T-helper 2 cell treated with Interferon-gamma antibody and Interleukin-4, amounts not matched to agents 100 ng/mL and 5 ng/mL, for 36 hours (primary cell): ENCODE measurements around the gene L3MBTL4. TPM values are rescaled to one million over a fixed set of nuclear protein-coding genes. Genes with fewer than 3 reads are reported as not detected.

Experiments
- intact Hi-C: fragments of 100-400 bp; cut with micrococcal nuclease; formaldehyde crosslinking; loops from one replicate; pipeline ENCODE4 v1.15.1; 2023
- total RNA-seq: library from RNA; stranded (reverse); gene quantifications from 2 replicates; pipeline ENCODE4 v1.2.3, GENCODE V29; 2022

The L3MBTL4 gene
- total RNA-seq, 1 donor from 2014 or later = 0.57 TPM

DNA sequence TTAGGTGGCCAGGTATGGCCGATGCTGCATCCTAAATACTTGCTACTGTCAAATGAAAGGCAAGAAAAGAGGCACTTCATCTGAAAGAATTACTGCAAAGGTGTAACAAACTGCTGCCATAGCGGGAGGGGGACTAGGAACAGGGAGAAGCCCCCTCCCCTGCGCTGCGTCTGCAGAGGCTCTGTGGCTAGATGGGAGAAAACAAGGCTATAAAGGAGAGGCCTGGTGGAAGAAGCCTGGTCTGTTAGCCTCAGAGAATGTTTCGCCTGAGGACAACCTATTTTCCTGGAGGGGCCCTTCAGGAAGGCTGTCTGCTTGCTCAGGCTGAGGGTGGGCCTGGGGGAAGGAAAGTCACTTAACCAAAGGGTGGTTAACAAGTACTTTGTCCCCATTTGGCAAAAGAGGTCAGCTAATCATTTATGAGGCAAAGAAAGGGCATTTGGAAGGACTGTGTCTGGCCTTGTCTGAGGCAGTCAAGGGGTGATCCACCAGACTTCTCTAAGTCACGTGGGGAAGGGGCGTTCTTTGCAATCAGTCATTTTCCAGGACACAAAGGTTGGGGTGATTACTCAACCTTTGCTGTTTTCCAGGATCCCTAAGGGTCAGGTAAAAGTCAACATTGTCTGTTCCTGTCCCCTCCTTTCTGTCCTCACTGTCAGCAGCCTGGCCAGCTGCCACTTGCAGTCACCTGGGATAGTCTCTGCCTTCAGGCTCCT lies 416.4 kb downstream of the L3MBTL4 start:
- intact Hi-C loops = no loop called here

DNA sequence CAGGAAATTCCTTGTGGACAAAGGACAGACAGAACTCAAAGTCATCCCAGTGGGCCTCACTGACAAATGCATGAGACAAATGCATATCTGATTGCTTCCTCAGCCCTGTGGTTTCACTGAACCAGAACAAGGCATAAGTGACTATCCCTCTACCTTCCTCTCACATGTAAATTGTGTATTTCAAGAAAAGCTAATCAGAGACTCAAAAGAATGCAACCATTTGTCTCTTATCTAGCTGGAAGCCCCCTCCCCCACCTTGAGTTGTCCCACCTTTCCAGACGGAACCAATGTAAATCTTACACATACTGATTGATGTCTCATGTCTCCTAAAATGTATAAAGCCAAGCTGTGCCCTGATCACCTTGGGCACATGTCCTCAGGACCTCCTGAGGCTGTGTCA lies 417.4 kb downstream of the L3MBTL4 start:
- intact Hi-C loops = no loop called here

DNA sequence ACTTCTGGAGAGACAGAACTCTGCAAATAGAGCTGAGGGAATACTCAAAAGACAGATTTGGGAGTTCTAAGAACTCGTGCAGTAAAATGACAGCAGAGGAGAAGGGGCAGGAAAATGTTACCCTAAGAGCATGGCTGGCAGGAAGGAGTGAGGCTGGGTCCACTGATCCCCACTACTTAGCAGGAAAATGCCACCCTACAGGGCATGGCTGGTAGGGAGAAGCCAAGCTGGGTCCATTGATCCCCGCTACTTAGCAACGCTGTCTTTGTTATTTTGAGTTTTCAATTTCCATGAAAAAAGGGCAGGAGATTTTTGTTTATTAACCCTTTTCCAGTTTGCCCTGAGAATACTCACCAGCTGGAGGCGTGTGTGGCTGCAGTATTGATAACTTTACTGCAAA lies 419.1 kb downstream of the L3MBTL4 start:
- intact Hi-C loops = no loop called here

DNA sequence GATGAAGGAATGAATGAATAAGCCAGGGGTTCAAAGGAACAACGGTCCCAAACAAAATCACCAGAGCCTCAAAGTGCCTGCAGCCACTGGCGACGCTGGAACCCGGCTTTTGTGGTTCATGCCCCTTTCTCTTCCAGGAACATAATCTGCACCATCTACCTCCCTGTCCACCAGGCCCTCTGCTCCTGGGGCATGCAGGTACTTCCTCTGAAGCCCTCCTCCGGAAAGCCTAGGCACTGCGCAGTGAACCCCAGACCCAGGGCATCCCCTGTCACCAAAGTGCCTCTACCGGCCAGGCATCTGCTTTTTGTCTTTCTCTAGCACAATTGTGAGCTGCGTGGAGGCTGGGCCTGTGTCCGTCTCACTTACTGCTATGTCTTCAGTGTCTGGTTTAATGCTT lies 420.8 kb downstream of the L3MBTL4 start:
- intact Hi-C loops = no loop called here

DNA sequence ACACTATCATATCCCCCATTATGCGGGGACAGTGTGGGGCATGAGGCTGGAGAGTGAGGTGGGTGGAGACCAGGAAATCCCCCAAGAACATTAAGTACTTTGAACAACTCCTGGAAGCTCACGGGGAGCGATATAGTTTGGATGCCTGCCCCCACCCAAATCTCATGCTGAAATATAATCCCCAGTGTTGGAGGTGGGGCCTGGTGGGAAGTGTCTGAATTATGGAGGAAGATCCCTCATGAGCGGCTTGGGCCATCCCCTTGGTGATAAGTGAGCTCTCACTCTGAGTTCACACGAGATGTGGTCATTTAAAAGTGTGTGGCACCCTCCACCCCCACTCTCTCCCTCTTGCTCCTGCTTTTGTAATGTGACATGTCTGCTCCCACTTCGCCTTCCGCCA lies 422.3 kb downstream of the L3MBTL4 start:
- intact Hi-C loops = no loop called here

DNA sequence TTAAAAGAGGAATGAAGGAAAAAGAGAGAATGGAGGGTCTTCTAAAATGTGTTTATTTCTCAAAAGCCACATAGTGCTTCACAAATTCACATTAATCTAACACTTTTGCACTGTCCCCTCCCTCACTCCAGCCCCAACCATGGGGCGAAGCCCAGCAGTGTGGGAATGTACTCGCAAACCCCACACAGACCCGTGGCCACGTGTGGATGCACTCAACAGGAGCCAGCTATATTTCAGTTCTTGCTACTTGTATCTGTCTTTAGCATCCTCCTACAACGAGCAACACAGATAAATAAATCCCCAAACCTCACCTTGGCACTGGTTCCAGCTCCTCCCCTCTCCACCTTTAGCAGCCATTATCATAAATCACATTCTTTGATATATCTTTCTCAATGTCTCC lies 427.5 kb downstream of the L3MBTL4 start:
- intact Hi-C loops = no loop called here

DNA sequence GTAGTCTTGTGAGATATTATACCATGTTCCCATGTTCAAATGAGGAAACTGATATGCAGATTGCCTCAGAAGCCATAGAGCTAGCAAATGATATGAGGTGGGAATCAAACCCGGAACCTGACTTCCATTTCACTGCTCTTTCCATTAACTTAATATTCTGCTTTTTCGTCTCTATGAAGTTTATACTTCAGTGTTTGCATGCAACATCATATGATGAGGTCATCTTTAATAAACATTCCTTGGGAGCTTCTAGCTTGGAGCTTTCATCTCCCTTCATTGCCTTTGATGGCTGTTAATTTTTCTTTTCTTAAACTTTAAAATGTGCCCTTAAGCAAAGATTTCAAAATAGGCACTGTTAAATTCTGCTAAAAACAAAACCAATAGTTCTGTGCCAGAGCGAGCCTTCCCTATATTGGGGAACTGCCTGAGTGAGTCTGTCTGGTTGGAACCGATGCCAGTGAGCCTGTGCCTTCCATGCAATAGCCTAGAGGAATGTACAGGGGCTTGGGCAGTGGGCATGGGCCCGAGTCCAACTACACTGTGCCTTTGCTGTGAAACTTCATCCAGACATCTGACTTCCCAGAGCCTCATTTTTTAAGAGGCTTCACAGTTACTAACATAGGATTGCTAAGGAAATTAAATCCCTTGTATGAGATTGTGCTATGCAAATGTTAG lies 428.3 kb downstream of the L3MBTL4 start:
- intact Hi-C loops = no loop called here

DNA sequence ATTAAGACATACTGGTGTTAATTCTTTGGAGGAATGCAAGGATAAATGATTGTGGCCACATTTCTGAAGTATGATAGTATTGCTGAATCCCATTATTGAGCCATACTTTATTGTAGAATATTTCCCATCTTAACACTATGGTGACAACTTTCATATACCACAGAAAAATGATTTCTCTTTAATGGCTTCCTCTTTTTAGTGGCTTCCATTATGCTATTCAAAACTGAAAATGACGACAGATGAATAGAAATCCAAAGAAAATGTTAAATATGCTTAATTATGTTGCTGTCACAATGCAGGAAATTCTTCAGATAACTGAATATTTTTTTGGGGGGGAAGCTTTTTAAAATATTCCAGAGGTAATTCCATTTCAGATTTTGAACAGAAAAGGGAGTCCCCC lies 430.5 kb downstream of the L3MBTL4 start:
- intact Hi-C loops = no loop called here

DNA sequence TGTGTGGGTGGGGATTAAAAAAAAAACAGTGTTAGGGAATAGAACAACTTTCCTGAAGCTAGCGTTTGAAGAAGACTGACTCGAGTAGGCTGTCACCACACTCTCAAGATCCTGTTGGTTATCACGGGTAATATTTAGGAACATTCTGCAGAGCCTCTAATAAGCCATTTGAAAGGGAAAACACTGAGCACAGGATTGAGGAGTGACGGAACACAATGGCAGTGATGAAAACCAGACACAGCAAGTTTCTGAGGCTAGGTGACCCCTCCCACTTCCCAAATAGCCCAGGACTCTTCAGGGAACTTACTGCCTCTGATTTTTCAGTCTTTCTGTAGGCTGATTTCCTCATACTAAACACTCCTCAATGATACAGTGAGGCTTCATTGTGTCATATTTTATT lies 431.2 kb downstream of the L3MBTL4 start:
- intact Hi-C loops = no loop called here

DNA sequence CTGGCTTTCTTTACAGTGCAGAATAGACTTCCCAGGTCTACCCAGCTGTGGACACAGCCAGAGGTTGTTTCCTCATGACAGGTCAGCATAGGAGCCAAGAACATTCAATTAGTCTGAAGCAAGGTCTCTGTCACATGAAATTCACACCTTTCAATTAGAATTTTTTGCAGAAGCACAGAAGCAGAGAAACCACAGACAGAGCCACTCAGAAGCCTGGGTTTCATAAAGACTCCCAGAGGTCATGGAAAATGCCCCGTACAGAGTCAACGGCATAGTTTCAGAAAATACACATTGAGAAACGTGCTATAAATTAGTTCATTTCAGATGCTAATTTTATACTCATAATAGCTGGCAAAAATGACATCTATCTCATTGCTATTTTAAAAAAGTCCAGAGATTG lies 432.4 kb downstream of the L3MBTL4 start:
- intact Hi-C loops = no loop called here

DNA sequence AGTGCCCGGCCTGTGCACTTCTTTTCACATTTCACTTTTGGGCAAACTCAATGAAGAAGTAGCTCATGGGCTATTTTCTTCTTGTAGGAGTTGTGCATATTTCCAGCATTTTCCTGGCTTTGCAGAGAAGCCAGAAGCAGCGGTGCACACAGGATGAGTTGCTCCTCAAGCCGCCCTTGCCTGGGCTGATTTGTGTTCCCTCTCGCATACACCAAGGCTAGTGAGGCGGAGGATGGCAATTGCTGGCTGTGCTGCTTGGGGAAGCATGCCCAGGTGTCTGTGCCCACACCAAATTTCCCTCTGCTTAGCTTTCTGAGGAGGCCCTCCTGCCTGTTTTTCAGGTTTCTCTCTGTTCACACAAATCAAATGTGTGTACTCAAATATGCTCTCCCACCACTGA lies 434.0 kb downstream of the L3MBTL4 start:
- intact Hi-C loops = no loop called here

DNA sequence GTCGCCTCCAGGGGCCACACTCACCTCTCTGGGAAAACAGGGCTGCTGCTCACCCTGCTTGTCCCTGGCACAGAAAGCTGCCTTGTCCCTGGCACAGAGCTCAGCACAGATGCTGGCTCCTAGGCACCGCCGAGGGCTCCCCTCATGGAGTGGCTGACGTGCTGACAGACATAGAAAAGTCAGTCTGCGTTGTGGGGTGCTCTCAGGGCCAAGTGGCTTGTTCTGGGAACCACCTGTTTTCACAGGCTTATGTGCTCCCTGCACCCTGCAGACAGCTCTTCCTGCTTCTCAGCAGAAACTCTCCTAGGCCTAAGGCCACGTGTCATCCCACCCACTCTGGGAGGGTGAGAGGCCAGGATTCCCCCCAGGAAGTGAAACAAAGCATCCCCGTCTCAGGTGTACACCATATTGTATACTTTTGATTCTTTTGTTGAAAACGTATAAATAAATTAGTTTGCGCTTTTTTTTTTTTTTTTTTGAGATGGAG lies 434.7 kb downstream of the L3MBTL4 start:
- intact Hi-C loops = no loop called here

DNA sequence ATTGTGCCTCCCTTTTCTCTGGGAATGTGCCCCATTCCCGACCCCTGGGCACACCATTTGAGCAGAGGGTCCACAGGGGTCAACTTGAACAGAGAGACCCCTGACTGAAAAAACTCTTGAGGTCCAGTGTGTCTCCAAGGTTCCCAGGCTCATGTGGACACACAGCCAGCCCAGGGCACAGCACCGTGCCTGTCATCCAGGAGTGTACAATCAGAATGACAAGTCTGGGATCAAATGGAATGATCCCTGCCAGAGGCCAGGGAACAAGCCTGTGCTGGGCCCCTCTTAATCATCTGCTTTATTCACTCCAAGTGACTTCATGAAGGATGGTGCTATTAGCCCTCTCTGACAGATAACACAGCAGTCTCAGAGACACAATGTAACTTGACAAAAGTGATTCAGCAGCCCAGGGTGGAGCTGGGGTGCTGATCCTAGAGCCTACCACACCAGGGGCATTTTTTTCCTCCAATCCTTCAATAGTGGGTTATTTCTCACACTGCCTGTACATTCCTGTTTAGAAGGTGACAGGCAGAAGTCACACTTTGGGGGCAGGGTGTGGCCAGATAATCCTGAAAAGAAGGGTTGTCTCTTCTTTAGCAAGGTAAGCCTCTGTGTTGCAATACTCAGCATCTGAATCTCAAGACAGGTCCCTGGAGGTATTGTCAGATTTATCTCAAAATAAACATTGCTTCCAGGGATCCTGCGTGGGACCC lies 435.4 kb downstream of the L3MBTL4 start:
- intact Hi-C loops = no loop called here

DNA sequence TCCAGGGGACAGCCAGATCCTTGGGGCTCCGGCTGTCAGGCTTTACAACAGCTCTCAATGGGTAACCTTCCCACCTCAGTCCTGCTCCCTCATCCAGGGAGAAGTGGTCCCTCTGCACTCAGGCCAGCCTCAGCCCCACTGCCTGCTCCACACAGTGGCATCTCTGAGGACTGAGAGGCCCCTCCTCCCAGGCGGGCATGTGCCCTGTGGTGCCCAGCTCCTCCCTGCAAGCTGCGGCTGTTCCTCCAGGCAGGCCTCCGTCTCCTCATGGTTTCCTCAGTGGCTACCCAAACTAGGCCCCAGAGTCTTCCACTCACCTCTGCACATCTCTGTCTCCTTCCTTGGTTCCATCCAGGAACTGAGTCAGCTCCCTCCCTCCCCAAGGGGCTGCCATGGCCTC lies 437.7 kb downstream of the L3MBTL4 start:
- intact Hi-C loops = no loop called here

DNA sequence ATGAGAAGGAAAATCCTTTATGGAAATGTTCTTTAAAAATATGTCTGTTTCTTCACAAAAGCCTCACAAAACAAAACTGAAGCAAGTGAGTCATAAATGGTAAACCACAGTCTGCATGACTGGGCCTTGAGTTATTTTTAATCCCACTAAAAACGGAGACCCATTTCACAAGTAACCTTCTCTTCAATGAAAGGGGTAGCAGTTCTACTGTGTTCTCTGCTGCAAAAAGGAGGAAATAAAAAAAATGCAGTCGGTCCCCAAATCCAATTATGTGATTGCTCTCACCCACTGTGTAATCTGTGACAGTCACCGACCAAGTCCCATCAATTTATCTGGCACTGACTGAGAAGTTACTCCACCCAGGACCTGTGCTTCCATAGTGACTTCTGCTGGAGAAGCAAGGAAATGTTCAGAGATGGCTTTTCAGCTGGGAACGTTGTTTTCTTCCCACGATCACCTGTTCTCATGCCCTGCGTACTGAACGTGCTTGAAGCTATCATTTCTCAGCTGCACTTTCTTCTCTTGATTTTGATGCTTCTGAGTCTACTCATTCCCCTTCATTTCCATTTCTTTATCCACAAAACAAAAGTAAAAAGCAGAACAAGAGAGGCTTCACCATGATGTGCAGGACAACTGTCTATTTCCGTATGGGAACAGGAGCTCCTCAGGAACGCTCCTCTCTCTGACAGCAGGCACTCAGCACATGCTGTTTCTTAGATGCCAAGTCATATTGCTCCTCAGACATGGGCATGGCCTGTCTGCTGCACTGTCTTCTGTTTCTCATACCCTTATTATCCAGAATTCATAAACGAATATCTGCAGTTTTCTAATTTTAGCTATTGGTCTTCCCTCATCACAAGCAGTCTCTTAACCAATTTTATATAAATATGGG lies 439.4 kb downstream of the L3MBTL4 start:
- intact Hi-C loops = loop anchor here (1.0 kb wide), 1 partner anchor 29 kb away; no protein-coding TSS in a partner anchor

DNA sequence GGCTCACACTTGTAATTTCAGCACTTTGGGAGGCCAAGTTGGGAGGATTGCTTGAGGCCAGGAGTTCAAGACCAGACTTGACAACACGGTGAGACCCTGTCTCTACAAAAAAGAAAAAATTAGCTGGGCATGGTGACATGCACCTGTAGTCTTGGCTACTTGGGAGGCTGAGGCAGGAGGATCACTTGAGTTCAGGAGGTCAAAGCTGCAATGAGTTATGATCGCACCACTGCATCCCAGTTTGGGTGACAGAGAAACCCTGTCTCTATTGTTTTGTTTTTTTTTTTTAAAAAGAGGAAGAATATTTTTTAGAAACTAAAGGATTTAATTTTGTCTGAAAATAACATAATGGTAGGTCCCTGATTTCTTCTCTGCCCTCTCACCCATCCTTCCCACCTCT lies 440.0 kb downstream of the L3MBTL4 start:
- intact Hi-C loops = loop anchor here (1.0 kb wide), 1 partner anchor 30 kb away; no protein-coding TSS in a partner anchor

DNA sequence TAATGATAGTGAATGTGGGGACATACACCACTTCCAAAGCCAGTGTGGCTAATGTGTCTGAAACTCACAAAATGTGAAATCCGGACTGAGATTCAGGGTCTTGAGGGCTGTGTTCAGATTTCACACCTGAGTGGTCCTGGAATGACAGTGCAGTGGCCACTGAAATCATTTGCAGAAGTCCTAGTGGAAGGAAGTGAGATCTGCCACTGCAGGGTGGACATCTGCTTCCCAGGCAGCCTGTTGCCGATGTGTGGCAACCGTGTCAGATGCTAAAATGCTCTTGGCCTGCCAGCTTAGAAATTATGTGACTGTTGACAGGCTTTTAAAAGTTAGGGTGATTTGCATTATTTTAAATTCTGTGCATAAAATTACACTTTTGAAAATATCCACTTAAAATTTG lies 441.6 kb downstream of the L3MBTL4 start:
- intact Hi-C loops = no loop called here

DNA sequence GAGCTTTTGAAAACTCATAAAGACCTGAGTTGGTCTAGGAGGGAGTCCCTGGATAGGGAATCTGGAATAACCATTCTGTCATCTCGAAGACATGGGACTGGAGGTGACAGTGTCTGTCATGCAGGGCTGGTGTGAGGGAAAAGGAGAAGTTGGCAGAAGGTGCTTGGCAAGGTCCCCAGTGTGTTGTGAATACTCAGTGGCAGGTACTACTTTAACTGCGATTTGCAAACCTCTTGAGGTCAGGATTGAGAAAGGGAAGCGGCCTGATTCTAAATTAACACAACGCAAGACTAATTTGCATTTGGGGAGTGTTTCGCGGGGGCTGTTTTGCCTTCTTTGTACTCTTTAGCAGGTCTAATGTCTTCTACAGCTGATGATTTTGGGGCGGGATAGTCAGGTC lies 442.4 kb downstream of the L3MBTL4 start:
- intact Hi-C loops = no loop called here

DNA sequence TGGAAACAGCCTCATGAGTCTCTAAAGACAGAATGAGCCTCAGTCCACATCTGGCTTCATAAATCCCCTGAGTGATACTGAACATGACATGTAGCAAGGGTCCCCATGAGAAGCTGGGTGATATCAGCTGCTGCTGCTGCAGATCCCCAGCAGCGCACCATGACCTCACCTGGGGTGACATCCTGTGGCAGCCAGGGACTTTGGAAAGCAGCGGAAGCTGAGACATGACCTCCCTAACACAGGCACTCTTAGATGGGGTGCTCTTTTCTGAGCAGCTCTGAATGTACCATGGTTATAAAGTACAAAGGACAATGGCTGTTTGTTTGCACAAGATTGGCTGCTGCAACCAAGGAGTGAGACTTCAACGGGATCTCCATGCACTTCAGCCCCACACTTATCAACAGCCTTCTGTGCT lies 444.7 kb downstream of the L3MBTL4 start:
- intact Hi-C loops = no loop called here

DNA sequence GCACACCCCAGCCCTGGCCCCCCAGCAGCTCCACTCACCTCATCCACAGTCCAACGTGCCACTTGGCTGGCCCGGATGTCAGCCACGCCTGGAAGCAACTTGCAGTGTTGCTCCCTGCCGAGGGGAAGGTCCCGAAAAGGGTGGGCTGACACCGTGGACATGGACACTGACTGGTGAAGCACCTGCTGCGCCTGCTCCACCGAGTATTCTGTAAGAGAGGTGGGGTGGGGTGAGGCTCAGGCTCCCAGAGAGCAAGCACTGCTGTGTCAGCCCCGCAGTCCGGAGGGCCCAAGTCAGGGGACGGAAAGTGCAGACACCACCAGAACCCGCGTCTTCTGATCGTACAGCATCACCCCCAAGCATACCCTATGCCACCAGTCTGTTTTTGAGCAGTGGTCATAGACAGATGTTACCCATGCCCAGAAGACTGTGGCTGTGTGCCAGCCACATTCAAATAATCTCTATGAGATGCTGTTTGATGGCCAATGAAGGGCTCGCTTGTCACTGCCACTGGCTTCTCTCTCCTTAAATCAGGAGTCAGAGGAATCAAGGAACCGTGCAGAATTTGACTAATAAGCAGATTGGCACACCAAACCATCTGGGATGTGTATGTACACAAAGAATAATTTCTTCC lies 445.2 kb downstream of the L3MBTL4 start:
- intact Hi-C loops = no loop called here

DNA sequence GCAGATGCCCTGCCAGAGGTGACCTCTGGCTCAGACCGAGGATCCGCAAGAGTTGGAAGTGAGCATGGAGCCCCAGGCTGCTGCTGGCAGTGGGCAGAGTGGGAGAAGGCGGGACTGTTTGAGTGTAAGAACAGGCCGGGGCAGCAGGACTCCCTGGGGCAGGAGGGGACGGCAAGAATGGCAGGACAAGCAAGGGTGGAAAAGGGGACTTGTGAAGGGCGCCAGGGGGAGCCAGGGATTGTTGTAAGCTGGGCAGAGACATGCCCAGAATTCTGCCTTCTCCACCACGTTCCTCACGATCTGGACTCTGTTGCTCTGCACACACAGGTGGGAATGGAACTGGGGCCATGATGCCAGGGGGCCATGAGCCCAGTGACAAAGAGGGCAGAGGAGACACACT lies 447.0 kb downstream of the L3MBTL4 start:
- intact Hi-C loops = no loop called here
